Body of pancreas (tissue), 4 donors: ENCODE results near the gene TAS2R39. TPM values are rescaled to one million over a fixed set of nuclear protein-coding genes. Genes with fewer than 3 reads are reported as not detected.

Experiments
- ATAC-seq: fragments of 150-250 bp; one replicate; pipeline ENCODE4 v1.9.1; 2016
- DNase-seq, 4 donors: peaks; one replicate each; pipeline ENCODE4 v3.0.0-alpha.2; 2019
- H3K27ac ChIP-seq, 4 donors: fragments of 200-600 bp; sonication (generic); 1 replicate in 3 of 4; 2 replicates in 1 of 4; pipeline versions ENCODE4 v1.5.1 to v1.6.1; 2016 to 2019; ENCODE audit warnings: mild to moderate bottlenecking in 1 of 4, mixed read lengths in 1 of 4, moderate library complexity in 1 of 4
- H3K27me3 ChIP-seq, 2 donors: fragments of 200-600 bp; sonication (generic); one replicate each; pipeline ENCODE4 v1.6.0; 2016; ENCODE audit warnings: mild to moderate bottlenecking in 1 of 2
- H3K36me3 ChIP-seq, 2 donors: fragments of 200-600 bp; sonication (generic); replicated peaks in 1 of 2; 2 replicates each; pipeline ENCODE4 v1.5.1; 2016; ENCODE audit warnings: low read depth in 2 of 2; ENCODE audit not compliant: insufficient read depth in 1 of 2
- H3K4me1 ChIP-seq: fragments of 200-600 bp; sonication (generic); one replicate; pipeline ENCODE4 v1.6.0; 2016
- H3K4me3 ChIP-seq, 2 donors: fragments of 200-600 bp; sonication (generic); 1 replicate in 1 of 2; 2 replicates in 1 of 2; pipeline ENCODE4 v1.5.1; 2016 to 2019
- H3K9me3 ChIP-seq, 3 donors: fragments of 200-600 bp; sonication (generic); 1 replicate in 2 of 3; 2 replicates in 1 of 3; pipeline ENCODE4 v1.5.1; 2016
- POLR2A ChIP-seq, 3 donors: fragments of 450-650 bp; IDR thresholded peaks; one replicate each; pipeline ENCODE4 v1.6.1; 2016; ENCODE audit warnings: antibody characterized with exemption in 3 of 3, mild to moderate bottlenecking in 2 of 3
- WGBS, 2 donors: methylation state at CpG; one replicate each; pipeline ENCODE4 v1.1.5; 2017; 5-methylcytosine and 5-hydroxymethylcytosine counted together
- intact Hi-C: fragments of 100-400 bp; cut with DNase I; formaldehyde crosslinking; loops from one replicate; pipeline ENCODE4 v1.15.1; 2023
- total RNA-seq, 2 donors: library from RNA; depleted of rRNA; stranded (reverse); fragments of >200 nt; gene quantifications; one replicate each; pipeline ENCODE4 v1.1.0, GENCODE V29; 2016
- TF ChIP-seq, protein P1 (sequence below), 7 experiments: fragments of 450-650 bp in 4 of 7; fragments of 200-600 bp in 3 of 7; sonication (generic) in 3 of 7; IDR thresholded peaks; one replicate each; pipeline ENCODE4 v1.5.1; 2016 to 2019; ENCODE audit warnings: antibody characterized with exemption in 7 of 7

Gene TAS2R39
- total RNA-seq, 2 donors from 2014 or later: not detected

DNA sequence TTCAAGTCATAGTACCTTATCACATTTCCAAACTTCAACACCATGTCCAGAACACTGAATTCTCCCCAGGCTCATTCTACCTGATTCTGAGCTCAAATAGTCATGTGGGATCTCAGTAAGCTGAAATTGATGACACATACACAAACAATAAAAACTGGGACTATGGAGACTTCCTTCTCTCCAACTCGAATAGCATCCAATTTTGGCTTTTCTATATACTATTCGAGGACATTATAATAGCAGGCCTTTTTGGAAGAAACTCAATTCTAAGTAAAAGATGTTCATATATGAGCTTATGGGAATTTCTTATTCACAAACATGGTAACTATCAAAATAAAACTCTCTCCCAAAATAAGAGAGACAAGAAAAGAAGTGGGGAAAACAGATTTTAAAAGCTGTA lies 38.1 kb downstream of the TAS2R39 start:
- Histone ChIP-seq H3K27ac (no peak overlapping the region), H3K27me3 (no peaks in the 10 kb centered on the region), H3K4me3 (no peak overlapping the region), H3K36me3 (no peaks in the 10 kb centered on the region), H3K4me1 (no peaks in the 10 kb centered on the region), H3K9me3 (no peaks in the 10 kb centered on the region)
- intact Hi-C loops: no loop called here
- DNase-seq (no peak), ATAC-seq (no peak)
- 57 to 63% methylated on average over 2 of the region's 2 CpGs for WGBS, 2 donors
- TF ChIP-seq, protein P1, sequence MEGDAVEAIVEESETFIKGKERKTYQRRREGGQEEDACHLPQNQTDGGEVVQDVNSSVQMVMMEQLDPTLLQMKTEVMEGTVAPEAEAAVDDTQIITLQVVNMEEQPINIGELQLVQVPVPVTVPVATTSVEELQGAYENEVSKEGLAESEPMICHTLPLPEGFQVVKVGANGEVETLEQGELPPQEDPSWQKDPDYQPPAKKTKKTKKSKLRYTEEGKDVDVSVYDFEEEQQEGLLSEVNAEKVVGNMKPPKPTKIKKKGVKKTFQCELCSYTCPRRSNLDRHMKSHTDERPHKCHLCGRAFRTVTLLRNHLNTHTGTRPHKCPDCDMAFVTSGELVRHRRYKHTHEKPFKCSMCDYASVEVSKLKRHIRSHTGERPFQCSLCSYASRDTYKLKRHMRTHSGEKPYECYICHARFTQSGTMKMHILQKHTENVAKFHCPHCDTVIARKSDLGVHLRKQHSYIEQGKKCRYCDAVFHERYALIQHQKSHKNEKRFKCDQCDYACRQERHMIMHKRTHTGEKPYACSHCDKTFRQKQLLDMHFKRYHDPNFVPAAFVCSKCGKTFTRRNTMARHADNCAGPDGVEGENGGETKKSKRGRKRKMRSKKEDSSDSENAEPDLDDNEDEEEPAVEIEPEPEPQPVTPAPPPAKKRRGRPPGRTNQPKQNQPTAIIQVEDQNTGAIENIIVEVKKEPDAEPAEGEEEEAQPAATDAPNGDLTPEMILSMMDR (IDR thresholded peaks at IDR 0.05): no peak
- no peak for TF ChIP-seq POLR2A (IDR thresholded peaks at IDR 0.05)

DNA sequence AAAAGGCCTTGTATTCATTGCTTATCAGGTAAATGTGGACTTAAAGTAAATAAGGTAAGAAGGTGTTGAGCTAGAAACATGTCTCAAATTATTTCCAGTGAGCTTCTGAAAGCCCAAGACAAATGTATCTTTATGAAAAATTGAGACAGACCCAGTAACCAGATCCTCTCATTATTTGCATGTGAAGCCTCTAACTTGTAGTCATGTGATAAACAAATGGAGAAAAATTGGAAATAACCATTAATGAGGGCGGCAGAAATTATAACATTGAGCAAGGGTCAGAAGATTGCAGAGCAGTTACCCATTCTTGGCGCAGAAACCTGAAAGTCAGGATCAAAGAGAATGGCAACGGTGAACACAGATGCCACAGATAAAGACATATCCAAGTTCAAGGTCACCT lies 38.5 kb downstream of the TAS2R39 start, which contains the start of gene TAS2R40:
Gene TAS2R40, plus strand, starts transcription at position 301 of the 400 bp plus-strand sequence. Its CDS starts 42 bp downstream, at position 343.
- H3K27me3 ChIP-seq: no peaks in the 10 kb centered on the region
- no peak within 1 kb of the TSS for H3K4me3 ChIP-seq
- H3K27ac ChIP-seq: no peak within 1 kb of the TSS
- 65 to 71% methylated on average over 3 of the region's 3 CpGs for WGBS, 2 donors
- TF ChIP-seq, protein P1 (IDR thresholded peaks at IDR 0.05): no peak
- TF ChIP-seq POLR2A (IDR thresholded peaks at IDR 0.05): no peak
- H3K4me1 ChIP-seq: no peaks in the 10 kb centered on the region
- ATAC-seq (no peak), DNase-seq (no peak)
- intact Hi-C loops: no loop called here
- no peaks in the 10 kb centered on the region for H3K9me3 ChIP-seq
- H3K36me3 ChIP-seq: no peaks in the 10 kb centered on the region

DNA sequence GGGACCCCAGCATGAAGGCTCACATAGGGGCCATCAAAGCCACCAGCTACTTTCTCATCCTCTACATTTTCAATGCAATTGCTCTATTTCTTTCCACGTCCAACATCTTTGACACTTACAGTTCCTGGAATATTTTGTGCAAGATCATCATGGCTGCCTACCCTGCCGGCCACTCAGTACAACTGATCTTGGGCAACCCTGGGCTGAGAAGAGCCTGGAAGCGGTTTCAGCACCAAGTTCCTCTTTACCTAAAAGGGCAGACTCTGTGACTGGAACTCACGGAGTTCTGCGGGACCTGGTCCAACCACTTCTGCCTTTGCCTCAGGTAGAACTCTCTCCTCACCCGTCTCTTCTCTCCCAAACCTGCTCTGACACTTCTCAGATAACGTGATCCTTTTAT lies 39.6 kb downstream of the TAS2R39 start:
- DNase-seq (peak in 1 of 4 donors; percentile 58), ATAC-seq (no peak)
- H3K4me3 ChIP-seq: no peak overlapping the region
- H3K27me3 ChIP-seq: no peaks in the 10 kb centered on the region
- WGBS, 2 donors: 65 to 70% methylated on average over 7 of the region's 7 CpGs
- H3K4me1 ChIP-seq: no peaks in the 10 kb centered on the region
- no peak overlapping the region for H3K27ac ChIP-seq
- TF ChIP-seq, protein P1 (IDR thresholded peaks at IDR 0.05): no peak
- TF ChIP-seq POLR2A (IDR thresholded peaks at IDR 0.05): no peak
- no peaks in the 10 kb centered on the region for H3K36me3 ChIP-seq
- H3K9me3 ChIP-seq: no peaks in the 10 kb centered on the region
- intact Hi-C loops: no loop called here

DNA sequence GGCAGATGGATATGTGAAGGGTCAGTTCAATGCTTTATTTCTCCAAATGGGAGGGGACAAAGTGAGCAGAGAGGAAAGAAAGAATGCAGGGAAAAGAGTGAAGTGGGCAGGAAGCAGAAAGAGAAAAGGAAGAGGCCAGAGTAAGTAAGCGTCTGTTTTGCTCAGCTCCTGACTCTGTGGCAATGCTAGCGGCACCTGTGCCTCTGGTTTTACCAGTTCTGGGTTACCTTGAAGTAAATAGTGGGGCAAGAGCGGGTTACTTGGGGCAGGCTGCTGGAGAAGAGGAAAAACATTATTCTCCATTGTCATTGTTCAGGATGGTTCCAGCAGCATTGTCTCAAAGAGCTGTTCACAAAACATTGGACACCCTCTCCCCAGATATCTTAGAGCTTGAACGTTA lies 40.6 kb downstream of the TAS2R39 start:
- Histone ChIP-seq H3K27me3 (no peaks in the 10 kb centered on the region), H3K36me3 (no peaks in the 10 kb centered on the region), H3K27ac (no peak overlapping the region), H3K4me3 (no peak overlapping the region), H3K4me1 (no peaks in the 10 kb centered on the region), H3K9me3 (no peaks in the 10 kb centered on the region)
- 57 to 63% methylated on average over 4 of the region's 4 CpGs for WGBS, 2 donors
- intact Hi-C loops: no loop called here
- DNase-seq: no peak
- TF ChIP-seq, protein P1 (IDR thresholded peaks at IDR 0.05): no peak
- no peak for TF ChIP-seq POLR2A (IDR thresholded peaks at IDR 0.05)
- ATAC-seq: no peak

DNA sequence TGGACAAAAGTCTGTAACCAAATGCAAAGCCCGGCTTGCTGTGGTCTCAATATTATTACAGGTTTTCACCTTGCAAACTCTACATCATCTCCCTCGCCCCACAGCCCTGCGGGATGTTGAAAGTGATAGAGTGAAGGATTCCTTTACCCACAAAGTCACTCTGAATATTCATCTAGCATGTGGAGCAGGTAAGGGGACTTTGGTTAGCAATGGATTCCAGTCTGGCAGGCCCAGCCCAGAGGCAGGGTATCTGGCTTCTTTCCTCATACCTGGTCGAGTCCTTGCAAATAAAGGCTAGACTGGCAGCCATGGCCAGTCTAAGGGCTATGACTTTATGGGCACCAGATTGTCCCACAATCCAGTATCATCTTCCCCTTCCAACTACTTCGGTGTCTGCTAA lies 41.8 kb downstream of the TAS2R39 start:
- no peaks in the 10 kb centered on the region for H3K36me3 ChIP-seq
- no peaks in the 10 kb centered on the region for H3K9me3 ChIP-seq
- no peaks in the 10 kb centered on the region for H3K27me3 ChIP-seq
- no peak overlapping the region for H3K4me3 ChIP-seq
- H3K4me1 ChIP-seq: no peaks in the 10 kb centered on the region
- DNase-seq: no peak
- intact Hi-C loops: no loop called here
- no peak for ATAC-seq
- TF ChIP-seq POLR2A (IDR thresholded peaks at IDR 0.05): no peak
- TF ChIP-seq, protein P1 (IDR thresholded peaks at IDR 0.05): no peak
- H3K27ac ChIP-seq: no peak overlapping the region
- WGBS, 2 donors: 76% methylated on average over 5 of the region's 5 CpGs
